OCI-M2 (cell line): Measurements from ENCODE around the gene LAMA3.
"Not testable (repeated sequence)": the region's sequence is repeated elsewhere in the genome, so short reads cannot be mapped to it uniquely, and the experiment has no call there.

Experiments used
- DNase-seq: peaks from one replicate; lab custom pipeline; 2025; ENCODE audit not compliant: unreplicated experiment; lab: John Stamatoyannopoulos, UW

The LAMA3 gene

DNA sequence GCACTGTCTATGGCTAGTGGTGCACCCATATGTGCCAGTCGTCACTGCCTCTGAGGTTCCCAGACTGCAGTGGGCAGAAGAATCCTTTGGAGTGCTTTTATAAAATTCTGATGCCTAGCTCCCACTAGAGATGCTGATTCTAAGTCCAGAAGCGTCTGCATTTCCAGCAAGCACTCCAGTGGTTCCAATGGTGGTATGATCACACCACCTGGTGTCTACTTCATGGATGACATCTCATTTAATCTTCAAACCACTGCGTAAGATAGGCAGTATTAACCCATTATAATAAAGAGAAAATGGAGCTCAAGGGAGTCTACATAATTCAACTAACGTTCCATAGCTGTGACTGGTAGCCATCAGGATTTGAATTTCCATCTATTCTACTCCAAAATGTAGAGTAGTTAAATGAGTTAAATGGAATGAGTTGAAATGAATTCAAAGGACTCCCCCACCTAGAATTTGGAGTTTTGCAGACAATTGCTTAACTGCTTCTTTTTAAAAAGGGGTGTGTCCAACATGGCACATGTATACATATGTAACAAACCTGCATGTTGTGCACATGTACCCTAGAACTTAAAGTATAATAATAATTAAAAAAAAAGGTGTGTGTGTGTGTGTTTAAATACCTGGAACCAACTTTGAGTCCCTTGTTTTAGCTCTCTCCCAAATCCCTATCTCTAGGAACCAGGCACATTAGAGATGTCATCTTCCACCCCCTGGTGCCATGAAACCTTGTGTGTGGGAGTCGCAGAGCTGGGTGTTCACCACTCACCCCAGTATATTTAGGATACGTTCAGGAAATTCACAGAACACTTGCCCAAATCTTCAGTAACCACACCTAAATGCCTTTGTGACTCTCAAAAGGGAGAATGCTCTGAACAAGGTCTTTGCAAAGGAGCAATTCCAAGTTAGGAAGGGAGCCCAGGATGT lies 14.1 kb downstream of the LAMA3 start:
- DNase-seq, result no peak

DNA sequence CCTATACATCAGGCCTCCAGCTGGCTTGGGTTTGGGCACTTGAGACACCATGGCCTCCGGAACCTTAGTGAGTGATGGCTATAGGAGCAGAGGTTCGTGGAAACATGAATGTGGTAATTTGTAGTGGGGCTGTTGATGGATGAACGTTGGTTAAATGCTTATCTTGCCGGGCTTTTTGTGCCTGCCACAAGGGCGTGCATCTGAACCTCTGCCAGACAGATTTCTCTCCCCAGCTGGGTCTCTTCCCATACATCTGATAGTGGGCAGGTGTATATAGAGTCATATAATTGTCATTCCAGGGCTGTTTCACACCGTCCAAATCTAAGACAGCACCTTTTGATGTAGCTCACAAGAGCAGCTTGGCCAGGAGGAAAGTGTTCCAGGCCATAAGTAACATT lies 14.7 kb downstream of the LAMA3 start:
- no peak for DNase-seq

DNA sequence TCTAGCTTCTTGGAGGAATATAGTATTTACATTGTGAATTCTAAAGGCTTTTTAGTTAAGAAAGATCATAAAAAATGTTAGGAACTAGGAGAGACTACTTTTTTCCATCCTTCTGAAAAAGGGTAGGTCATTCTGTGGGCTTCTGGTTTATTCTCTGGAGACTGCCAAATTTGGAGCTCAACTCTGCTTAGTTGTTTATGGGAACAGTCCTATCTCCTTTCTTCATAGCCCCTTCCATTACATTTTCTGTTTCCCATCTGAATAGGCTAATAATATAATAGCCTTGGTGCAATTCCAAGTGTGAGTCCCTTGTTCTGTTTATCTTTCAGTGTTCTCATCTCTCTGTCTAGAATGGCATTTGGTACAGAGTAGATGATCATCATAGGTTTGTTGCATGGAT lies 15.6 kb downstream of the LAMA3 start:
- DNase-seq, result no peak

DNA sequence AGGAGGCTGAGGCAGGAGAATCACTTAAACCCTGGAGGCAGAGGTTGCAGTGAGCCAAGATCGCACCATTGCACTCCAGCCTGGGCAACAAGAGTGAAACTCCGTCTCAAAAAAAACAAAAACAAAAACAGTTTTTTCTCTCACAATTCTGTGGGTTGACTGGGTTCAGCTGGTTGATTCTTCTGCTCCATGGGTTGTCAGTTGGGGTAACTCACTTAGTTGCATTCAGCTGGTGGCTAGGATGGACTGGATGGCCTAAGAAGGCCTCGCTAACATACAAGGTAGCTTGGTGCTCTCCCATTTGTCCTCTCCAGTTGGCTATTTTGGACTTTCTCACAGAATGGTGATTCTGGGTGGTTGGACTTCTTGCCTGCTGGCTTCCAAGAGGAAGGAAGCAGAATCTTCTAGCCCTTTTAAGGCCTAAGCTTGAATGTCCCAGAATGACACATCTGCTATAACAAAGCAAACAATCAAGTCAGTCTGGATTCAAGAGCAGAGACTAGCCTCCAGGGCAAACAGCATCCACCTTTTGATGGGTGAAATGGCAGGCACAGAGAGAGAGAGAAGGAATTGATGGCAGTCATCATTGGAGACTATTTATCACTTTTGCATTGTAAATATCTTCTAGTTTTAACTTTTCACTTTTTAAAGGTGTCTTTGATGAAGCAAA lies 17.9 kb downstream of the LAMA3 start:
- no peak for DNase-seq

DNA sequence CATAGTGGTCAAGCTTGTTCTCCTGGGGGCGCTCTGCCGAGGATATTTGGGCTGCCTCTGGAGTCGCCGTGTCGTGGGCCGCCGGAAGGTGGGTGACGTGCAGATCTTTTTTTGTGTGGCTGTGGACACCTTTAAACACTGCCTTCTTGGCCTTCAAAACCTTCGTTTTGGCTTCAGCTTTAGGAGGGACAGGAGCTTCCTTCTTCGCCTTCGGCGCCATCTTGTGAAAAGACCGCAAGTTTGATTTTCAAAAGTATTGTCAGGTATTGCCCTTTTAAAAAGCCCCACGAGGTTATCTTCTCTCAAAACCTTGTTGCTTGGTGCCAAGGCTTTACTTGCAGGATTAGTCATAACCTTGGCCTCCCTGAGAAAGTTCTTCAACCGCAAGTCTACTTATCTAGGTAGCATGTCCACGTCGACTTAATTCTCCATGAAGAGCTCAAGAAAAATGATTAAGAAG lies 20.8 kb downstream of the LAMA3 start:
- DNase-seq, result no peak

DNA sequence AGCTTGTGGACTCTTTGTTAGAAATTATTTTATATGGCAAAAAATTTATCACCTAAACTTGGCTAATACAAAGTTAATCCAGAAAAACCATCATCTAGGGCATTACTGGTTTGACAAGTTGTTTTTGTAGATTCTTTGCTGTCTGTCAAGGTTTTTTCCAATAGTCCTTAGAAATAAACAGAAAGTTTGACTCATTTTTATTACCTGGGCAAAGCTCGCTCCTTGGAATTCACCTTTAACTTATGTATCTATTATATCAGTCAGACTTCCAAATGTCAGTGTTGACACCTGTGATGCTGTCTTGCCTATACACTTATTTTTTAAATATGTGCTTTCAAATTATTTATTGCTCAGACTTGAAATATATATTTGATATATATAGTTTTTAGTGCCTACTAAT lies 21.7 kb downstream of the LAMA3 start:
- no peak for DNase-seq

DNA sequence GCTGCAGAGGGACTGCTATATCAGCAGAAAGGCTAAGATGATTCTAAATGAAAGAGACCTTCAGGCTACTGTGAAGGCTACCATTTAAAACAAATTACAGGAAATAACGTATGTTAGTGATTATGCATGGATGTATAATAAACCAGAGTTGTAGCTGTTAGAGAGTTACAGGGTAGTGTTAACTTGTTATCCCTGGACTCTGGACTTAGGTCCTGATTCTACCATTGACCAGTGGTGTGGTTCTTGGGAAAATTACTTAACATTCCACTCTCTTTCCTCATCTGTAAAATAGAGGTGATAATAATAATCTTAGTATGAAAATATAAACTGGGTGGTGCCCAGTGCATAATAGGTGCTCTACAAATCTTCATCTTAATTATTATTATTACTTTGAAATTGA lies 22.2 kb downstream of the LAMA3 start:
- DNase-seq, result no peak

DNA sequence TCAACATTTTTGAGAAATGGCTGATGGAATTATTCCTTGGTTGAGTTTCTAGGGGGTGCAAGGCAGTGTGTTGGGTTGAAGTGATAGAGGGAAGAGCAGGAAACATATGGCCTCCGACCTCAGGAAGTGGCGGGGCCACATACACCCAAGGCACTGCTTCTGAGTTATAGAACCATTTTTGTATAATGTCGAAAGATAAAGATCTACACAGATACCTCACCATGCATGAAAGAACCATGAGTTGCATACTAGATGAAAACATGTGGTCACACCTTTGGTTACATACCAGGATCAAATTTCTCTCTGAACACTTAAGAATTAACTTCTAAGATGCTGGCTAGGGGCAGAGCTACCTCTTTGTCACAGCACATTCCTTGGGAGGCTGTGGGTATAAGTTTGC lies 23.2 kb downstream of the LAMA3 start:
- no peak for DNase-seq

DNA sequence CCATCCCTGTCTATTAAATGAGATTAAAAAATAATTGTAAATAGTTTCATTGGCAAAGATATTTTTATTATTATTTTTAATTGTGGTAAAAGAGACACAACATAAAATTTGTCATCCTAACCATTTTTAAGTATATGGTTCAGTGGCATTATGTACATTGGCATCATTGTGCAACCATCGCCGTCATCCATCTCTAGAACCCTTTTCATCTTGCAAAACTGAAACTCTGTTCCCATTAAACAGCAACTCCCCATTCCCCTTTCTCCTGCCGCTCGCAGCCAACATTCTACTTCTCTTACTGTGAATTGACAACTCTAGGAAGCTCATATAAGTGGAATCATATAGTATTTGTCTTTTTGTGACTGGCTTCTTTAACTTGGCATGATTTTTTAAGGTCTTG lies 25.3 kb downstream of the LAMA3 start:
- DNase-seq, result no peak

DNA sequence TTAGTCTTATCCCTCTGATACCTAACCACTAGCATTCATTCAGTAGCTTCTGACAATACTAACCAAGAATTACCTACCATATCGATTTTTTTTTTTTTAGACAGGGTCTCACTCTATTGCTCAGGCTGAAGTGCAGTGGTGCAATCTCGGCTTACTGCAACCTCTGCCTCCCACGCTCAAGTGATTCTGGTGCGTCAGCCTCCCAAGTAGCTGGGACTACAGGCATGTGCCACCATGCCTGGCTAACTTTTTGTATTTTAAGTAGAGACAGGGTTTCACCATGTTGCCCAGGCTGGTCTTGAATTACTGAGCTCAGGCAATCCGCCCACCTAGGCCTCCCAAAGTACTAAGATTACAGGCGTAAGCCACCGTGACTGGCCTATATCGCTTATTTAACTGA lies 26.8 kb downstream of the LAMA3 start:
- DNase-seq, result not testable (repeated sequence)

DNA sequence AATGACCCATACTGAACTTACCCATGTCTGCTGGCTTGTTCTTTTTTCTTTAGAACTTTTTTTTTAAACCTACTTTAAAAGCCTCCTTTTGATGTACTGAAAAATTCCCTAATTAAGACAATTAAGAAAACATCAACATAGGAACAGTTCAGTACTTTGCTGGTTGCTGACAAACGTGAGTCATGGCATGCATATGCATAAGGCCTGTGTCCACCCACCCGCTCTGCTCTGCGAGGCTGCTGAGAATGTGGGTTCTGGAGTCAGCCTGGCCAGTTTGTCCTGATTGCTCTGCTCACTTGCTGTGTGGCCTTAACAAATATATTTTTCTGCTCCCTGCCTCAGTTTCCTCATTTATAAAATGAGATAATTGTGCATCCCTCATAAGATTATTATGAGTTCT lies 27.3 kb downstream of the LAMA3 start:
- no peak for DNase-seq

DNA sequence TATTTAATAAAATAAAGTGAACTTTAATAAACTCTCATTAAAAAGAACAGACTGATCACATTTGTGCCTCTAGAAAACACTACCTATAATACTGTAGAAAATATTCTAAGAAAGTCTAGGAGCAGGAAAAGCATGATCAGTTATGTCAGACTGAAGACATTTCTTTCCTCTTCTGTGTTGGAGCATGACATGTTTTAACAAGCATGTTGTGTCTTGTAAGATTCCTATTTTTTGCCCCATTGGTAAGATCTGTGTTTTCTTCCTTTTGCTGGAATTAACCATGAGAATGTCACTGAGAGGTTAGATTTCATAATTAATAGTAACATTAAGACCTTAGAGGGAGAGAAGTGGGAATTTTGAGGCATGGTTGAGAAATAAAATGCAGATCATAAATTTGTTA lies 27.7 kb downstream of the LAMA3 start:
- no peak for DNase-seq

DNA sequence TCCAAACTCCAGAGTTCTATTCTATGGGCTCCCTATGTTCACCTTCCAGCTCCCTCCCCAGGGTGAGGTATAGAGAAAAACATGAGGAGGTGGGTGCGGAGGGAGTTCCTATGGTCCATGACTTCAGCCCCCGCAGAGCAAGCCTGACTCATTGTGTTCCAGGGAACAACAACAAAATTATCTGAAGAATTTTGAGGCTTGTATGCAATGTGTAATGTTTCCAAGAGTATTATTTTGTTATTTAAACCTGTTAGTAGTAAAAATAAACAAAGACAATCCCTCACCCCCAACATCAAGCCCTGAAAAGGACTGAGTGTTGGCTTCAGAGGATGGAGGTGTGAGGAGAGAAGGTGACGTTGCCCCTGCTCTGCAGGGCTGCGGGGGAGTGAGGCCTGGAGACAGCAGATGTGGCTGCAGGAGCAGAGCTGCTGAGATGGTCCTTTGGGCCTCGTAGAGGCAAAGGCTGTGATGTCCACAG lies 29.0 kb downstream of the LAMA3 start:
- no peak for DNase-seq

DNA sequence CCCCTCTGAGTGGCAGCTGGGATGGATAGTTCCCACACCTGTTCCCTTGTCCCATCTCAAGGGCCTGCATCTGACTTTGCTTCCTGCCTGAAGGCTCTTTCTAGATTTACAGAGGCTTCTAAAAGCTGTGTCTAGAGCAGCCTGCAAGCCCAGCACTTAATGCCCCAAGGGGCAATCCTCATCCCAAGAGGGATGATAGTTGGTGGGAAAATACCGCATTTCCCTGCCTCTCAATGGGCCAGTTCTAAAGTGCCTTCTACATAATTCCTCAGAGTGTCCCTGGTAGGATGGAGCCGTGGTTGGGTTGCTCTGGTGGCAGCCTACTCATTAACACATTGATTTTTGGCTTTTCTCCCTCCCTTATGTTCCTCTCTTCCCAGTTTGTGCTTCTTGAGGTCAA lies 29.5 kb downstream of the LAMA3 start:
- no peak for DNase-seq

DNA sequence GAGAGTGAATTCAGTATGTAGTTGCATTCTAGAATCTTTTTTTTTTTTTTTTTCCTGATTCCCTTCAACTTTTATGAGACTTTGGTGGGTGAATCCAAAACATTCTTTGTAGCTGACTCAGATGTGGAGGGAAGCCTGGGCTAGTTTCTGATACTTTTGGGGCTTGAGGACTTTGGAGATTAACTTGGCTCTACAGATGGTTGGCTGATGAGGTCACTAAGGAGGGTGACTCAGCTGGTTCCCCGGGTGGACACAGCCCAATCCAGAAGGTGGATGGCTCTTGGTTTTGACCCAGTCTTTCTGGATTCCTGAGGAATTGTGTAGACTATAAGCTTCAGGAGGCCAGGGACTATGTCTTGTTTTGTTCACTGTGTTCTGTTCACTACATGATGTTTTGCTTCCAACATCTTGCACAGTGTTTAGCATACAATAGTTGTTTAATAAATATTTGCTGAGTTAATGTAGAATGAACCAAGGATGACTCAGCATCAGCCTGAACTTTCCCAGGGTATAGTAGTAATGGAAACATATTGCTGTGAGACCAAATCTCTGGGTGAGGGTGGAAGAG lies 30.5 kb downstream of the LAMA3 start:
- DNase-seq, result no peak

DNA sequence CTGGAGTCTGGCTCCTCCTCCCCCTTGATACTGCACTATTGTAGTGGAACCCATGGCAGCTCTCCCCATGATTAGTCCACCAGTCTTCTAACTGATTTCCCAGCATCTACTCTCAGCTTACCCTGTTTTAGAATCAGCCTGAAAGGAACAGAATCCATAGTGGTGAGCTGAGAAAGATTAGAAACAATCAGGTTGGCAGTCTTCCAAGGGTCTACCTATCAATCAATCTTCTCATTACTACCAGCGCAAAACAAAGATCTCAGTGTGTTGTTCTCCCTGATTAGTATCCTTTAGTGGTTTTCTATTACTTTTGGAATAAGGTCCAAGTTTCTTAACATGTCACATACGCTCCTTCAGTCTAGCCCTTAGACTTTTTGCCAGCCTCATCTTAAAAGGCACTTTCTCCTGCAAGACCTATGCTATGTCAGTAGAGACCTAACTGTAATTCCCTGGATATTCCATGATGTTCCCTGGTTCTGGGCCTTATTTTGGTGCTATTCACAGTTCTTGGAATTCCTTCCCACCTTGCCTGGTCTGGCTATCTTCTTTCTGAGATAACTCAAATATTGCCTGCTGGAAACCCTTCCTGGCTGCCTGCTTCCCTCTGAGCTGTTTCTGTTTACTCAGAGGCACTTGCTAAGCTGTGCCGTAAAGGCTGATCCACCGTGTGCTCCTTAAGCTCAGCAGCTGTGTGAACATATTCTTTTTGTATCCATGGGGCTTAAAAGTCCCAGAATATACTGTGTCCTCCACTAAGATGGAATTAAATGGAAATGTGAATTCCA lies 32.6 kb downstream of the LAMA3 start:
- no peak for DNase-seq

DNA sequence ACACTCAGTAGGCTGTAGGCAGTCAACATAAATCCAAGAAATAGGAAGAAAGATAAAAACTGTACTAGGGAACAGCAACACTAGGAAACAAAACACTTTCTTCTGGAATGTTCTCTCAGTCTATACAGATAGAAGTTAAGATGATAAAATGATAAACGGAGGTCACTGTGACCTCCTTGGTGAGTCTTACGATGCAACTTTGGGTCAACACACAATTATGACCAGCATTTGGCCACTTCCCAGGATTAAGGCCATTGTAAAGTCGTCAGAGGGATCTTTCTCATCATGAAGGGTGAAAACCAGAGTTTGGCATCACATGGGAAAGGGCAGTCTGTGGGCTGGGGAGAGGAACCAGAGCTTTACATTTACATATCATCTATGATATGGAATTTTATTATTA lies 33.4 kb downstream of the LAMA3 start:
- DNase-seq, result no peak

DNA sequence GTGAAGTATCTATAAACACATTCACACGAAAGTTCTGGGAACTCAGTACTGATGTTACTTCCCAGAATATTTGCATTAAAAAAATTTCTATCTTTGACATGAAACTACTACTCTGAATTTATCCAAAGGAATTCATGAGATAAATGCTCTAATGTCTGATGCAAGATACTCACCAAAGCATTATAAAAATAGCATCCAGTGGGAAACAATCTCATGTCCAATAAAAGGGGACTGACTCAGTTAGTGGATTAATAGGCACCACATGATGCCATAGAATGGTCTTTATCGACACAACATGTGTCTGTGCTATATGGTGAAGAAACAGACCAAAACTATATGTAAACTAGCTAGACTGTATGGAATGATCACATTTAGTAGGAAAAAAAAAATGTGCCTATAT lies 33.9 kb downstream of the LAMA3 start:
- DNase-seq, result no peak

DNA sequence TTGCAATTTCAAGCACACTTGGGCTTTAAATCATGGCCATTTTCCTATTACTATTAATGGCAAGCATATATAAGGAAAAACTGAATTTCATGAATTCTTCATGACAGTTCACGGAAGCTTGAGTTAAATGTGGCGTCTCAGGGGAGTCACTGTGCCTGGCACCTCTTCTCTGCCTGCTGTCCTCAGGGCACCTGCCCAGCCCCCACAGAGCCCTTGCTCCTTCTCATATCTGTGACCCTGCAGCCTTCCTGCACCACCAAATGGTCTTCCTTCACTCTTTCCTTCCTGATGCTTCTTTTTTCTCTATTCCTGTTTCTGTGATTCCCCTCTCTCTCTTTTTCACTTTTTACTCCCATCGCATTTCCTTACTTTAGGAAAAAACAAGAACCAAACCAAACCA lies 35.4 kb downstream of the LAMA3 start:
- no peak for DNase-seq

DNA sequence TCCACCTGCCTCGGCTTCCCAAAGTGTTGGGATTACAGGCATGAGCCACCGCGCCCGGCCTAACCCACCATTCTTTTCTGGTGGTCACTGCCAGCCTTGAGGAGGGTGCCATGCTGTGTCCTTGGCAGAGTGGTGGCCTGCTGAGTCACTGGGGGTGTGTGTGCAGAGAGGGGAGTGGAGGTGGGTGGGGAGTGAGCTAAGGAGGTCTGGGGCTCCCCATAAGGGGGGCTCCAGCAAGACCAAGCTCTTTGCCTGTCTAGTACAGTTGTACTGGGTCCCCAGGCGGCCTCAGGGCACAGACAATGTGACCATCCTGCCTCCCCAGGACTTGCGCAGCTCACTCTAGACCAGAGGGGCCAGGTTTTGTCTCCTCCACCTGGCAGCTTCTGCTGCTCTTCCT lies 36.1 kb downstream of the LAMA3 start:
- DNase-seq, result no peak
